Fibroblast of lung (primary cell): ENCODE data around the gene LCN1.

ENCODE experiments used
- EZH2 ChIP-seq: IDR thresholded peaks from 2 replicates; pipeline ENCODE4 v1.5.1; 2012; ENCODE audit warnings: low read length, control low read depth, mild to moderate bottlenecking; ENCODE audit errors: missing control alignments
- TF ChIP-seq, protein P1 (sequence below), 2 donors: IDR thresholded peaks in 1 of 2; conservative IDR thresholded peaks in 1 of 2; 1 replicate in 1 of 2; 2 replicates in 1 of 2; pipeline ENCODE4 v1.5.1; 2011 to 2012; ENCODE audit warnings: low read length in 2 of 2, control low read depth in 1 of 2, inconsistent platforms in 1 of 2, low read depth in 1 of 2, mild to moderate bottlenecking in 1 of 2

DNA sequence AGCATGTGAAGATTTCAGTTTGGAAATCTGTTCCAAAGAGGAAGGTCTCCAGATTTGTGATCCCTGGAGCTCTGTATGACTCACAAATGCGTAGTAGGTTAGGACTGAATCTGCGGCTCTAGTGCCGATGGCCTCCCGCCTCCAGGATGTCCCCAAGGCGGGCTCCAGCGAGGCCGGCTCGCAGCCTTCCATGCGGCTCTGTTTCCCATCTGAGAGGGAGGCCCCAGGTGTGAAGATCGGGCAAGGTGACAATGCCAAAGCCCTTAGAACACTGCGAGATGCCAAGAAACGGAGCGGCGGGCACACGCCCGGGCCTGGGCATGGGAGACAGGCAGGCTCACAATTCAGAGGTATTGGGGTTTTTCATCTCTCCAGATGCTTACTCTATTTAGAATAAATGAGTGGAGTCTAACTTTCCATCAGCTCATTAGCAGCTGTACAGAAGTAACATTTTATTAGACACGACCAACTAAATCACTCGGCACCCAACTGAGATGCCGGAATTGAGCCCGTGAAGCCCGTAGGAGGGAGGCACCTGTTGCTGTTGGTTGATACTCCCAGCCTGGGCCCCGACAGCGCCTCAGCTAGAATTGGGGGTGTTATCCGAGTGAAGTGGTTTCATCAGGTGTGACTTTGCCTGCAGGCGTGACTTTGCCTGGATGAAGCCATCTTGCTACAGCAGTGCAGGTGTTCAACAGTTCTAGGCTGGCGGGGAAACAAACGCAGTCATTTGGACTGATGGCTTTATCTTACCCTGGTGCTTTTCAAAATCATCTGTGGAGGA, 28.2 kb upstream of the LCN1 start:
- TF ChIP-seq, protein P1, sequence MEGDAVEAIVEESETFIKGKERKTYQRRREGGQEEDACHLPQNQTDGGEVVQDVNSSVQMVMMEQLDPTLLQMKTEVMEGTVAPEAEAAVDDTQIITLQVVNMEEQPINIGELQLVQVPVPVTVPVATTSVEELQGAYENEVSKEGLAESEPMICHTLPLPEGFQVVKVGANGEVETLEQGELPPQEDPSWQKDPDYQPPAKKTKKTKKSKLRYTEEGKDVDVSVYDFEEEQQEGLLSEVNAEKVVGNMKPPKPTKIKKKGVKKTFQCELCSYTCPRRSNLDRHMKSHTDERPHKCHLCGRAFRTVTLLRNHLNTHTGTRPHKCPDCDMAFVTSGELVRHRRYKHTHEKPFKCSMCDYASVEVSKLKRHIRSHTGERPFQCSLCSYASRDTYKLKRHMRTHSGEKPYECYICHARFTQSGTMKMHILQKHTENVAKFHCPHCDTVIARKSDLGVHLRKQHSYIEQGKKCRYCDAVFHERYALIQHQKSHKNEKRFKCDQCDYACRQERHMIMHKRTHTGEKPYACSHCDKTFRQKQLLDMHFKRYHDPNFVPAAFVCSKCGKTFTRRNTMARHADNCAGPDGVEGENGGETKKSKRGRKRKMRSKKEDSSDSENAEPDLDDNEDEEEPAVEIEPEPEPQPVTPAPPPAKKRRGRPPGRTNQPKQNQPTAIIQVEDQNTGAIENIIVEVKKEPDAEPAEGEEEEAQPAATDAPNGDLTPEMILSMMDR (conservative IDR thresholded peaks at IDR 0.05 in 1 of 2, IDR thresholded peaks at IDR 0.05 in 1 of 2; ENCODE audit: low read depth in 1 of 2, low read length in 2 of 2): no peak
- no peak for TF ChIP-seq EZH2
